Neural crest cell (in vitro differentiated cells): ENCODE measurements around the gene CDRT4. TPM values are rescaled to one million over a fixed set of nuclear protein-coding genes. Genes with fewer than 3 reads are reported as not detected.
A peak's percentile ranks its signal among the peaks of the same experiment; 100 is the strongest.
"Not testable (repeated sequence)": the region's sequence is repeated elsewhere in the genome, so short reads cannot be mapped to it uniquely, and the experiment has no call there.

ENCODE experiments used
- DNase-seq: peaks from one replicate; pipeline ENCODE4 v3.0.0; 2021; ENCODE audit warnings: low read depth, mixed read lengths, low spot score
- H3K27ac Mint-ChIP-seq: one replicate; pipeline ENCODE4 v1.8.0; 2021; ENCODE audit warnings: mild to moderate bottlenecking, mixed read lengths; ENCODE audit not compliant: unreplicated experiment
- H3K27me3 Mint-ChIP-seq: 2 replicates; pipeline ENCODE4 v1.8.0; 2021; ENCODE audit warnings: low read depth, mild to moderate bottlenecking, mixed read lengths
- H3K36me3 Mint-ChIP-seq: 2 replicates; pipeline ENCODE4 v1.8.0; 2021; ENCODE audit warnings: low read depth, mild to moderate bottlenecking, mixed read lengths
- H3K4me1 Mint-ChIP-seq: 2 replicates; pipeline ENCODE4 v1.8.0; 2021; ENCODE audit warnings: mixed read lengths
- H3K4me3 Mint-ChIP-seq: one replicate; pipeline ENCODE4 v1.8.0; 2021; ENCODE audit warnings: mild to moderate bottlenecking, mixed read lengths
- H3K9me3 Mint-ChIP-seq: 2 replicates; pipeline ENCODE4 v1.8.0; 2021; ENCODE audit warnings: mixed read lengths
- total RNA-seq: library from RNA; stranded (reverse); gene quantifications from 2 replicates; pipeline ENCODE4 v1.2.1, GENCODE V29; 2021
- TF ChIP-seq, protein P1 (sequence below): fragments of 200-600 bp; sonication (generic); conservative IDR thresholded peaks from 2 replicates; pipeline ENCODE4 v1.5.0; 2021; ENCODE audit warnings: antibody characterized with exemption, mild to moderate bottlenecking

CDRT4 gene
- total RNA-seq, 1 donor from 2014 or later: 2.8 TPM

DNA sequence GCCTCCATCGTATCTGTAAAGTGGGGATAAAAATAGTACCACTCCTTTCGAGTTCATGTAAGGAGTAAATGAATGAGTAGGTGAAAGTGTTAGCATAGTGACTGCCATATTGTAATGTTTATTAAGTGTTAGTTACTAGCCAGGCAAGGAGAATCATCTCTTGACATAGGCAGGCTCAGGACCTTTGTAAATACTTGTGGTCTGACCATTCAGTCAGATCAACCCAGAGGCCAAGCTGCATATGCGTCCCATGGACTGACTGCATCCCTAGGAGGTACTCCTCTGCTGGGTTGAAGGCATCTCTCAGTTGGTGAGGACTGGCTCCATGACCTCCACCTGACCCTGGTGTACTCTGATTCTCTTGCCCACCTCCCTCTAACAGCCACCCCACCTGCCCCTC lies 40.5 kb upstream of the CDRT4 start:
- Mint-ChIP-seq H3K9me3 (no peaks in the 10 kb centered on the region), H3K27me3 (no peaks in the 10 kb centered on the region), H3K4me1 (peaks cover 27% of the 10 kb centered on the region), H3K27ac (no peak overlapping the region), H3K4me3 (no peak overlapping the region), H3K36me3 (peaks cover 34% of the 10 kb centered on the region)
- DNase-seq: no peak
- TF ChIP-seq, protein P1, sequence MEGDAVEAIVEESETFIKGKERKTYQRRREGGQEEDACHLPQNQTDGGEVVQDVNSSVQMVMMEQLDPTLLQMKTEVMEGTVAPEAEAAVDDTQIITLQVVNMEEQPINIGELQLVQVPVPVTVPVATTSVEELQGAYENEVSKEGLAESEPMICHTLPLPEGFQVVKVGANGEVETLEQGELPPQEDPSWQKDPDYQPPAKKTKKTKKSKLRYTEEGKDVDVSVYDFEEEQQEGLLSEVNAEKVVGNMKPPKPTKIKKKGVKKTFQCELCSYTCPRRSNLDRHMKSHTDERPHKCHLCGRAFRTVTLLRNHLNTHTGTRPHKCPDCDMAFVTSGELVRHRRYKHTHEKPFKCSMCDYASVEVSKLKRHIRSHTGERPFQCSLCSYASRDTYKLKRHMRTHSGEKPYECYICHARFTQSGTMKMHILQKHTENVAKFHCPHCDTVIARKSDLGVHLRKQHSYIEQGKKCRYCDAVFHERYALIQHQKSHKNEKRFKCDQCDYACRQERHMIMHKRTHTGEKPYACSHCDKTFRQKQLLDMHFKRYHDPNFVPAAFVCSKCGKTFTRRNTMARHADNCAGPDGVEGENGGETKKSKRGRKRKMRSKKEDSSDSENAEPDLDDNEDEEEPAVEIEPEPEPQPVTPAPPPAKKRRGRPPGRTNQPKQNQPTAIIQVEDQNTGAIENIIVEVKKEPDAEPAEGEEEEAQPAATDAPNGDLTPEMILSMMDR: no peak

DNA sequence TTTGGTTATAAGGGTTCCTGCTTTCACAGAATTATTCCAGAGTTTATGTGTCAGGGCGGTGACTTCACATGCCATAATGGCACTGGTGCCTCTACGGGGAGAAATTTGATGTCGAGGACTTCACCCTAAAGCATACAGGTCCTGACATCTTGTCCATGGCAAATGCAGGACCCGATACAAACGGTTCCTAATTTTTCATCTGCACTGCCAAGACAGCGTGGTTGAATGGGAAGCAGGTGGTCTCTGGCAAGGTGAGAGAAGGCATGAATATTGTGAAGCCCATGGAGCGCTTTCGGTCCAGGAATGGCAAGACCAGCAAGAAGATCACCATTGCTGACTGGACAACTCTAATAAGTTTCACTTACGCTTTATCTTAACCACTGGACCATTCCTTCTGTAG lies 39.6 kb upstream of the CDRT4 start:
- DNase-seq: no peak
- H3K9me3 Mint-ChIP-seq: no peaks in the 10 kb centered on the region
- H3K27me3 Mint-ChIP-seq: no peaks in the 10 kb centered on the region
- no peak overlapping the region for H3K4me3 Mint-ChIP-seq
- H3K36me3 Mint-ChIP-seq: peaks cover 31% of the 10 kb centered on the region
- TF ChIP-seq, protein P1: no peak
- peaks cover 23% of the 10 kb centered on the region for H3K4me1 Mint-ChIP-seq
- H3K27ac Mint-ChIP-seq: no peak overlapping the region

DNA sequence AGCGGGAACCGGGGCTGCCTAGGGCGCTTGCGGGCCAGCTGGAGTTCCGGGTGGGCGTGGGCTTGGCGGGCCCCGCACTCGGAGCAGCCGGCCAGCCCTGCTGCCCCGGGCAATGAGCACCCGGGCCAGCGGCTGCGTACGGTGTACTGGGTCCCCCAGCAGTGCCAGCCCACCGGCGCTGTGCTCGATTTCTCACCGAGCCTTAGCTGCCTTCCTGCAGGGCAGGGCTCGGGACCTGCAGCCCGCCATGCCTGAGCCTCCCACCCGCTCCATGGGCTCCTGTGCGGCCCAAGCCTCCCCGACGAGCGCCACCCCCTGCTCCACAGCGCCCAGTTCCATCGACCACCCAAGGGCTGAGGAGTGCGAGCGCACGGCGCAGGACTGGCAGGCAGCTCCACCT lies 38.3 kb upstream of the CDRT4 start:
- H3K27ac Mint-ChIP-seq, H3K27me3 Mint-ChIP-seq, H3K9me3 Mint-ChIP-seq, DNase-seq, H3K4me3 Mint-ChIP-seq: not testable (repeated sequence)
- H3K4me1 Mint-ChIP-seq: peaks cover 18% of the 10 kb centered on the region
- peaks cover 31% of the 10 kb centered on the region for H3K36me3 Mint-ChIP-seq

GRCh38 chr17:15503731-15504130 lies 36.3 kb upstream of the CDRT4 start:
- Mint-ChIP-seq H3K9me3 (no peaks in the 10 kb centered on the region), H3K36me3 (peaks cover 22% of the 10 kb centered on the region)

DNA sequence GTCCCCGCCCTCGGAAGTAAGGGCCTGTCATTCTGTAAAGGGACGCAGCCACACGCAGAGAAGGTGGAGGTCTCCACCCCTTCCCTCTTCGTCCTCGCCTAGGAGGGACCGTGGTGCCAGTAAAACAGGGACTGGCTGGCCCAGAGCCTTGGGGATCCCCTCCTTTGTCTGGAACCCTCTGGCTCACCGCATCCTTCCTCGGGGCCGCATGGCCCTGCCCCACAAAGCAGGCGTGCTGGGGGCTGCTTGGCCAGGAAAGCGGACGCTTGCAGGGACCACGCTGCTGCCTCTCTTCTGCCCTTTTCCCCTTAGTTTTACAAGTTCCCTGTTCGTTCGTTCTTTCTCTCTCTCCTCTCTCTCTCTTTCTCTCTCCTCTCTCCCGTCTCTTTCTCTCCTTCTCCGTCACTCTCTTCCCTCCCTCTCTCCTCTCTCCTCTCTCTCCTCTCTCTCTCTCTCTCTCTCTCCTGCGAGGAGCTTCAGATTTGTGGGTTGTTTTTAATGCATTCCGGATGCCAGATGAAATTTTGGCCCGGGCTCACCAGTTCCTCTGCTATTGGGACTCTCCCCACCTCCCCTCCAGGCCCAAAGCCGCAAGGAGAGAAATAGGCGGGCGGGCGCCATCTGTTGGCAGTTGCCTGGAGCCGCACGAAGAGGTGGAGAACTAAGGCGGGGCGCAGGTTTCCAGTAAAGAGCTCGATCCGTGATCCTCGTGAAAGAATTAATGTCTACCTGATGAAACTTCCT lies 35.1 kb upstream of the CDRT4 start:
- Mint-ChIP-seq H3K36me3 (peaks cover 21% of the 10 kb centered on the region), H3K27me3 (no peaks in the 10 kb centered on the region), H3K9me3 (no peaks in the 10 kb centered on the region), H3K27ac (peak overlapping the region; percentile 87), H3K4me3 (no peak overlapping the region), H3K4me1 (peaks cover 14% of the 10 kb centered on the region)
- DNase-seq: peak; percentile 84
- TF ChIP-seq, protein P1: peak; percentile 86

More at GRCh38 chr17:15503731-15504130, 36.3 kb upstream of the CDRT4 start:
- no peak for DNase-seq
- H3K27me3 Mint-ChIP-seq: no peaks in the 10 kb centered on the region
- H3K4me1 Mint-ChIP-seq: peaks cover 14% of the 10 kb centered on the region
- no peak overlapping the region for H3K27ac Mint-ChIP-seq
- TF ChIP-seq, protein P1: no peak
- no peak overlapping the region for H3K4me3 Mint-ChIP-seq

DNA sequence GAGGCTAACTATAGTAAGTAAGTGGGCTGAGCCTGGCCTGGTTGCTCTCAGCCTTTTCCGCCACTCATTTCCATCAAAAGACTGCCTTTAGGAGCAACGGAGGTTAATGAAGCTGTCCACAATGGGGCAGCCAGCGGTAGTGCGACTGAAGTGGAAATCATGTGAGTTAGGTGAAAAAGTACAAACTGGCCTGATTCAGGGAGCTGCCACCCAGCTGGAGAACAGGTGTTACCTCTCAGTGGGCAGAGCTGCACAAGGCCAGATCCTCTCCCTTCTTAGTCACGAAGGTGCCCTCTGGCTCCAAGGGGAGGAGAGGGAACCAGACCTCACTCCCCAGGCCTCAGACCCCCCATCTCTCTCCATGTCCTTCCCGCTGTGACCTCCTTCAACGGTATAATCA lies 34.4 kb upstream of the CDRT4 start:
- Mint-ChIP-seq H3K27me3 (no peaks in the 10 kb centered on the region), H3K27ac (no peak overlapping the region), H3K9me3 (no peaks in the 10 kb centered on the region), H3K4me1 (peaks cover 14% of the 10 kb centered on the region), H3K36me3 (peaks cover 18% of the 10 kb centered on the region), H3K4me3 (no peak overlapping the region)
- no peak for DNase-seq
- TF ChIP-seq, protein P1: no peak
